Loucy (cell line): Measurements from ENCODE around the gene CGB8.
"Not testable (repeated sequence)": the region's sequence is repeated elsewhere in the genome, so short reads cannot be mapped to it uniquely, and the experiment has no call there.

Experiments
- CTCF ChIP-seq: fragments of 200-600 bp; sonication (generic); conservative IDR thresholded peaks from 2 replicates; pipeline ENCODE4 v1.5.1; 2014; ENCODE audit warnings: mild to moderate bottlenecking, antibody characterized with exemption, low read length
- EZH2phosphoT487 ChIP-seq: fragments of 200-600 bp; IDR thresholded peaks from 2 replicates; pipeline ENCODE4 v1.6.1; 2018; ENCODE audit warnings: antibody characterized with exemption, mild to moderate bottlenecking, moderate library complexity, borderline replicate concordance

GRCh38 chr19:49049834-49050233 lies 923 bp upstream of the CGB8 start:
- TF ChIP-seq CTCF, EZH2phosphoT487: not testable (repeated sequence)
